ENCODE data around the gene RAB28.

RAB28 gene

DNA sequence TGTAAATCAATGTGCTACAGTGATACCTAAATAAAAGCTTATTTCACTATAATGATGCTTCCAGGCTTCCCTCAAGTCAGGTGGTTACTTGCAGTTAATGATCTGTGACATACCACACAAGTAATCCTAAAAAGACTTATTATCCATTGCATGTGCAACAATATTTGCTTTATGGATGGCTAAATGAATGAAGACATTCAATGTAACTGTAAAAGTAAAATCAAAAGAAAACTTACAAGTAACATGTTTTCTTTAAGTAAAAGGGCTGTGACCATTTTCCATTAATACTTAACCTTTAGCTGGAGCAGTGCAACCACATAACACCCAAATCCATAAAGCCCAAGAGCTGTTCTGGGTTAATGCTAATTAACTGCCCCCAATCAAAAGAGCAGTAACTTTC, 42.6 kb downstream of the RAB28 start:
- H3K4me1 ChIP-seq (ENCODE audit: insufficient read depth, low read length, poor library complexity, severe bottlenecking) = no peaks in the 10 kb centered on the region
- no peaks in the 10 kb centered on the region for H3K79me2 ChIP-seq (ENCODE audit: insufficient read depth, low read length)

DNA sequence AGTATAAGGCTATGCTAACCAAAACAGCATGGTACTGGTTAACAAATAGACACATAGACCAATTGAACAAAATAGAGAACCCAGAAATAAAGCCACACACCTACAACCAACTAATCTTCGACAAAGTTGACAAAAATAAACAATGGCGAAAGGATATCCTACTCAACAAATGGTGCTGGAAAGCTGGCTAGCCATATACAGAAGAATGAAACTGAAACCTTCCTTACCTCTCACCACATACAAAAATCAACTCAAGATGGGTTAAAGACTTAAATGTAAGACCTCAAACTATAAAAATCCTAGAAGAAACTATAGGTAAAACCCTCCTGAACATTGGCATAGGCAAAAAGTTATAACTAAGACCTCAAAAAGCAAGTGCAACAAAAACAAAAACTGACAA, 47.2 kb downstream of the RAB28 start:
- Histone ChIP-seq H3K4me2 (ENCODE audit: low read depth, low read length, poor library complexity, severe bottlenecking) (no peak overlapping the region), H3K4me1 (ENCODE audit: insufficient read depth, low read length, poor library complexity, severe bottlenecking) (no peaks in the 10 kb centered on the region), H3K4me3 (ENCODE audit: low read length, poor library complexity, severe bottlenecking) (no peak overlapping the region), H2AFZ (ENCODE audit: low read length) (no peak overlapping the region), H3K9ac (ENCODE audit: low read depth, low read length, poor library complexity, severe bottlenecking) (no peak overlapping the region), H3K27me3 (ENCODE audit: insufficient read depth, low read length, poor library complexity, severe bottlenecking) (no peaks in the 10 kb centered on the region), H3K9me3 (ENCODE audit: insufficient read depth, low read depth, low read length) (peaks cover 14% of the 10 kb centered on the region; the same call in 1 of the 2 replicates), H3K79me2 (ENCODE audit: insufficient read depth, low read length) (peaks cover 17% of the 10 kb centered on the region; the same call in 1 of the 2 replicates), H3K36me3 (ENCODE audit: insufficient read depth, low read length) (no peaks in the 10 kb centered on the region; the same call in 1 of the 2 replicates), H3F3A (ENCODE audit: low read depth) (no peaks in the 10 kb centered on the region), H4K20me1 (ENCODE audit: insufficient read depth, low read length, poor library complexity, severe bottlenecking) (no peaks in the 10 kb centered on the region), H3K9me2 (replicated peaks; ENCODE audit: low read depth, low read length) (no peaks in the 10 kb centered on the region)
- TF ChIP-seq EZH2phosphoT487 (IDR thresholded peaks at IDR 0.05; ENCODE audit: borderline replicate concordance) = no peak

More for the DNA sequence above, 42.6 kb downstream of the RAB28 start:
- Histone ChIP-seq H3F3A (ENCODE audit: low read depth) (no peaks in the 10 kb centered on the region), H3K36me3 (ENCODE audit: insufficient read depth, low read length) (no peaks in the 10 kb centered on the region; the same call in 1 of the 2 replicates), H3K9me2 (replicated peaks; ENCODE audit: low read depth, low read length) (no peaks in the 10 kb centered on the region), H3K9me3 (ENCODE audit: insufficient read depth, low read depth, low read length) (peaks cover 5% of the 10 kb centered on the region; the same call in 1 of the 2 replicates), H3K4me2 (ENCODE audit: low read depth, low read length, poor library complexity, severe bottlenecking) (no peak overlapping the region), H4K20me1 (ENCODE audit: insufficient read depth, low read length, poor library complexity, severe bottlenecking) (no peaks in the 10 kb centered on the region), H3K9ac (ENCODE audit: low read depth, low read length, poor library complexity, severe bottlenecking) (no peak overlapping the region), H3K27me3 (ENCODE audit: insufficient read depth, low read length, poor library complexity, severe bottlenecking) (no peaks in the 10 kb centered on the region), H2AFZ (ENCODE audit: low read length) (no peak overlapping the region), H3K4me3 (ENCODE audit: low read length, poor library complexity, severe bottlenecking) (no peak overlapping the region)
- TF ChIP-seq EZH2phosphoT487 (IDR thresholded peaks at IDR 0.05; ENCODE audit: borderline replicate concordance) = no peak
- TF ChIP-seq, protein P1, sequence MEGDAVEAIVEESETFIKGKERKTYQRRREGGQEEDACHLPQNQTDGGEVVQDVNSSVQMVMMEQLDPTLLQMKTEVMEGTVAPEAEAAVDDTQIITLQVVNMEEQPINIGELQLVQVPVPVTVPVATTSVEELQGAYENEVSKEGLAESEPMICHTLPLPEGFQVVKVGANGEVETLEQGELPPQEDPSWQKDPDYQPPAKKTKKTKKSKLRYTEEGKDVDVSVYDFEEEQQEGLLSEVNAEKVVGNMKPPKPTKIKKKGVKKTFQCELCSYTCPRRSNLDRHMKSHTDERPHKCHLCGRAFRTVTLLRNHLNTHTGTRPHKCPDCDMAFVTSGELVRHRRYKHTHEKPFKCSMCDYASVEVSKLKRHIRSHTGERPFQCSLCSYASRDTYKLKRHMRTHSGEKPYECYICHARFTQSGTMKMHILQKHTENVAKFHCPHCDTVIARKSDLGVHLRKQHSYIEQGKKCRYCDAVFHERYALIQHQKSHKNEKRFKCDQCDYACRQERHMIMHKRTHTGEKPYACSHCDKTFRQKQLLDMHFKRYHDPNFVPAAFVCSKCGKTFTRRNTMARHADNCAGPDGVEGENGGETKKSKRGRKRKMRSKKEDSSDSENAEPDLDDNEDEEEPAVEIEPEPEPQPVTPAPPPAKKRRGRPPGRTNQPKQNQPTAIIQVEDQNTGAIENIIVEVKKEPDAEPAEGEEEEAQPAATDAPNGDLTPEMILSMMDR (conservative IDR thresholded peaks at IDR 0.05; ENCODE audit: low read length) = no peak

DNA sequence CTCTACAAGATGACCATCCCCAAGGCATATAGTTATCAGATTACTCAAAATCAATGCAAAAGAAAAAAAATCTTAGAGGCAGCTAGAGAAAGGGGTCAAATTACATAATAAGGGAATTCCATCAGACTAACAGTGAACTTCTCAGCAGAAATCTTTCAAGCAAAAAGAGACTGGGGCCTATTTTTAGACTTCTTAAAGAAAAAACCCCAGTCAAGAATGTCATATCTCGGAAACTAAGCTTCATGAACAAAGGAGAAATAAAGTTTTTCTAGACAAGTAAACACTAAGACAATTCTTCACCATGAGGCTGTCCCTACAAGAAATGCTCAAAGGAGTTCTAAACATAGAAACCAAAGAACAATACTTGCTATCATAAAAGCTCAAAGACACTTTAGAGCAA, 51.7 kb downstream of the RAB28 start:
- no peaks in the 10 kb centered on the region for H4K20me1 ChIP-seq (ENCODE audit: insufficient read depth, low read length, poor library complexity, severe bottlenecking)
- no peak overlapping the region for H2AFZ ChIP-seq (ENCODE audit: low read length)
- no peaks in the 10 kb centered on the region for H3K9me2 ChIP-seq (replicated peaks; ENCODE audit: low read depth, low read length)
- TF ChIP-seq, protein P1 (conservative IDR thresholded peaks at IDR 0.05; ENCODE audit: low read length) = no peak
- no peak for TF ChIP-seq EZH2phosphoT487 (IDR thresholded peaks at IDR 0.05; ENCODE audit: borderline replicate concordance)
- H3K9me3 ChIP-seq (ENCODE audit: insufficient read depth, low read depth, low read length) = peaks cover 14% of the 10 kb centered on the region; the same call in 1 of the 2 replicates
- H3K4me3 ChIP-seq (ENCODE audit: low read length, poor library complexity, severe bottlenecking) = no peak overlapping the region
- no peaks in the 10 kb centered on the region for H3K36me3 ChIP-seq (ENCODE audit: insufficient read depth, low read length)
- H3K4me2 ChIP-seq (ENCODE audit: low read depth, low read length, poor library complexity, severe bottlenecking) = no peak overlapping the region
- H3K9ac ChIP-seq (ENCODE audit: low read depth, low read length, poor library complexity, severe bottlenecking) = no peak overlapping the region
- no peaks in the 10 kb centered on the region for H3K27me3 ChIP-seq (ENCODE audit: insufficient read depth, low read length, poor library complexity, severe bottlenecking)
- no peaks in the 10 kb centered on the region for H3K4me1 ChIP-seq (ENCODE audit: insufficient read depth, low read length, poor library complexity, severe bottlenecking)
- H3K79me2 ChIP-seq (ENCODE audit: insufficient read depth, low read length) = peaks cover 32% of the 10 kb centered on the region; the same call in 1 of the 2 replicates
- no peaks in the 10 kb centered on the region for H3F3A ChIP-seq (ENCODE audit: low read depth)

Measured in Loucy (cell line).